Thoracic aorta (tissue), 2 donors: ENCODE results near the gene NUFIP1. TPM values are rescaled to one million over a fixed set of nuclear protein-coding genes. Genes with fewer than 3 reads are reported as not detected.

Experiments used
- ATAC-seq: fragments of 150-250 bp; one replicate; pipeline ENCODE4 v1.8.0; 2017; ENCODE audit warnings: low read depth; ENCODE audit not compliant: insufficient number of reproducible peaks, low FRiP score
- DNase-seq: peaks from one replicate; pipeline ENCODE4 v3.0.0-alpha.2; 2020; ENCODE audit warnings: low spot score
- H3K27ac ChIP-seq, 2 donors: fragments of 200-600 bp; sonication (generic); 1 replicate in 1 of 2; 2 replicates in 1 of 2; pipeline ENCODE4 v1.5.1; 2016; ENCODE audit warnings: mild to moderate bottlenecking in 2 of 2, moderate library complexity in 2 of 2
- H3K27me3 ChIP-seq: fragments of 200-600 bp; sonication (generic); replicated peaks from 2 replicates; pipeline ENCODE4 v1.6.0; 2016; ENCODE audit warnings: mild to moderate bottlenecking; ENCODE audit not compliant: insufficient read depth
- H3K36me3 ChIP-seq: fragments of 200-600 bp; sonication (generic); one replicate; pipeline ENCODE4 v1.5.1; 2016
- H3K4me1 ChIP-seq, 2 donors: fragments of 200-600 bp; sonication (generic); 1 replicate in 1 of 2; 2 replicates in 1 of 2; pipeline versions ENCODE4 v1.5.1 to v1.6.0; 2016; ENCODE audit warnings: low read depth in 2 of 2, mild to moderate bottlenecking in 1 of 2; ENCODE audit not compliant: control insufficient read depth in 1 of 2
- H3K4me3 ChIP-seq: fragments of 200-600 bp; sonication (generic); 2 replicates; pipeline ENCODE4 v1.5.1; 2016; ENCODE audit warnings: mild to moderate bottlenecking
- H3K9me3 ChIP-seq: fragments of 200-600 bp; sonication (generic); 2 replicates; pipeline ENCODE4 v1.5.1; 2016
- CTCF ChIP-seq: fragments of 200-600 bp; sonication (generic); IDR thresholded peaks from one replicate; pipeline ENCODE4 v1.5.1; 2019; ENCODE audit warnings: antibody characterized with exemption
- total RNA-seq, 2 donors: library from RNA; depleted of rRNA; stranded (reverse); fragments of >200 nt; gene quantifications; one replicate each; pipeline versions ENCODE4 v1.1.0 to v1.2.3, GENCODE V29; 2016

NUFIP1 gene
- total RNA-seq, 2 donors from 2014 or later: 0.54 to 4.5 TPM

- ATAC-seq: peak; percentile 80
- H3K36me3 ChIP-seq: peaks cover 6% of the 10 kb centered on the region
- TF ChIP-seq CTCF: peak; percentile 80
- peaks cover 10 to 24% of the 10 kb centered on the region in 2 donors for H3K4me1 ChIP-seq
- H3K27me3 ChIP-seq: no peaks in the 10 kb centered on the region
- peak overlapping the region in 1 of 2 donors; percentile 1 for H3K27ac ChIP-seq
- no peaks in the 10 kb centered on the region for H3K9me3 ChIP-seq
- H3K4me3 ChIP-seq: no peak overlapping the region
- DNase-seq: no peak
These were observed 19.5 kb downstream of the NUFIP1 start for GRCh38 chr13:44969551-44970484.

GRCh38 chr13:44968434-44968815, 20.8 kb downstream of the NUFIP1 start:
- Histone ChIP-seq H3K27ac (peak overlapping the region in 1 of 2 donors; percentile 1), H3K36me3 (peaks cover 11% of the 10 kb centered on the region), H3K9me3 (no peaks in the 10 kb centered on the region), H3K27me3 (no peaks in the 10 kb centered on the region), H3K4me1 (peaks cover 10 to 24% of the 10 kb centered on the region in 2 donors), H3K4me3 (no peak overlapping the region)
- TF ChIP-seq CTCF: no peak
- no peak for DNase-seq
- no peak for ATAC-seq

GRCh38 chr13:44967704-44968433, 21.4 kb downstream of the NUFIP1 start:
- H3K36me3 ChIP-seq: peaks cover 11% of the 10 kb centered on the region
- no peak overlapping the region for H3K4me3 ChIP-seq
- DNase-seq (no peak), ATAC-seq (no peak)
- H3K9me3 ChIP-seq: no peaks in the 10 kb centered on the region
- peaks cover 8 to 24% of the 10 kb centered on the region in 2 donors for H3K4me1 ChIP-seq
- H3K27ac ChIP-seq: peak overlapping the region in 1 of 2 donors; percentile 13
- TF ChIP-seq CTCF: no peak
- H3K27me3 ChIP-seq: no peaks in the 10 kb centered on the region

- no peak overlapping the region for H3K27ac ChIP-seq
- DNase-seq (no peak), ATAC-seq (no peak)
- peaks cover 10% of the 10 kb centered on the region for H3K9me3 ChIP-seq
- no peaks in the 10 kb centered on the region for H3K27me3 ChIP-seq
- peaks cover 21% of the 10 kb centered on the region for H3K36me3 ChIP-seq
- H3K4me1 ChIP-seq: no peaks in the 10 kb centered on the region
- H3K4me3 ChIP-seq: no peak overlapping the region
- TF ChIP-seq CTCF: no peak
These were observed 27.3 kb downstream of the NUFIP1 start for GRCh38 chr13:44961997-44962396.

- no peaks in the 10 kb centered on the region for H3K4me1 ChIP-seq
- no peak for TF ChIP-seq CTCF
- H3K9me3 ChIP-seq: no peaks in the 10 kb centered on the region
- ATAC-seq (no peak), DNase-seq (no peak)
- no peaks in the 10 kb centered on the region for H3K27me3 ChIP-seq
- no peak overlapping the region for H3K27ac ChIP-seq
- no peak overlapping the region for H3K4me3 ChIP-seq
- H3K36me3 ChIP-seq: no peaks in the 10 kb centered on the region
These were observed 33.9 kb downstream of the NUFIP1 start for GRCh38 chr13:44955406-44955805.
